ENCODE results near the gene WDR53.
"Not testable (repeated sequence)": the region's sequence is repeated elsewhere in the genome, so short reads cannot be mapped to it uniquely, and the experiment has no call there.

WDR53 gene

GRCh38 chr3:196514913-196515621 is 53.3 kb downstream of the WDR53 start, which contains the start of gene SMCO1:
TSS of gene SMCO1 (minus strand) at chr3:196515346. CDS start at chr3:196515209, 137 bp downstream.
- no peak for DNase-seq

GRCh38 chr3:196514350-196514716 is 54.0 kb downstream of the WDR53 start:
- no peak for DNase-seq

GRCh38 chr3:196513697-196514349 is 54.5 kb downstream of the WDR53 start:
- DNase-seq = no peak

GRCh38 chr3:196511646-196512425 is 56.5 kb downstream of the WDR53 start:
- DNase-seq = not testable (repeated sequence)

- DNase-seq = not testable (repeated sequence)
Measured at GRCh38 chr3:196511108-196511507, 57.2 kb downstream of the WDR53 start.

- DNase-seq = no peak
Measured at GRCh38 chr3:196506687-196507086, 61.7 kb downstream of the WDR53 start.

- DNase-seq = no peak
Measured at GRCh38 chr3:196504556-196504955, 63.8 kb downstream of the WDR53 start.
